ENCODE data around the gene MAPKAP1.
A peak's percentile ranks its signal among the peaks of the same experiment; 100 is the strongest.

The MAPKAP1 gene

DNA sequence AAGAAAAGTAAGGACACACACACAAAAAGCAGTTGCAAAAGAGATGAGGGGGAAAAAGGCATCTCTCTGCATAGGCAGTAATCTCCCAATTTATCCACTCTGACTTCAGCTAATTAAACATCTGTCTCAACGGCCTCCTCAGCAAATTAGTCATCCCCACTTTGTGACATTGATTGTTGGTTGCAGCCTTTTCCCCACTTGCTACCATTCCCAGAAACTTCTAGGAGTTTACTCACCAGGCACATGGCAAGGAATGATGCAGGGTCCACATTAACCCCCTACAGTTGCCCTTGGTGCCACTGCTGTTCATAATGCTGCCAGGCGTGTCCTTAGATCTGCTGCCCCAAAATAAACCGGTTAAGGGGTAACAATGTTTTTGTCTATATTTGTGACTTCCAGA, 174.6 kb downstream of the MAPKAP1 start:
- no peak for DNase-seq

DNA sequence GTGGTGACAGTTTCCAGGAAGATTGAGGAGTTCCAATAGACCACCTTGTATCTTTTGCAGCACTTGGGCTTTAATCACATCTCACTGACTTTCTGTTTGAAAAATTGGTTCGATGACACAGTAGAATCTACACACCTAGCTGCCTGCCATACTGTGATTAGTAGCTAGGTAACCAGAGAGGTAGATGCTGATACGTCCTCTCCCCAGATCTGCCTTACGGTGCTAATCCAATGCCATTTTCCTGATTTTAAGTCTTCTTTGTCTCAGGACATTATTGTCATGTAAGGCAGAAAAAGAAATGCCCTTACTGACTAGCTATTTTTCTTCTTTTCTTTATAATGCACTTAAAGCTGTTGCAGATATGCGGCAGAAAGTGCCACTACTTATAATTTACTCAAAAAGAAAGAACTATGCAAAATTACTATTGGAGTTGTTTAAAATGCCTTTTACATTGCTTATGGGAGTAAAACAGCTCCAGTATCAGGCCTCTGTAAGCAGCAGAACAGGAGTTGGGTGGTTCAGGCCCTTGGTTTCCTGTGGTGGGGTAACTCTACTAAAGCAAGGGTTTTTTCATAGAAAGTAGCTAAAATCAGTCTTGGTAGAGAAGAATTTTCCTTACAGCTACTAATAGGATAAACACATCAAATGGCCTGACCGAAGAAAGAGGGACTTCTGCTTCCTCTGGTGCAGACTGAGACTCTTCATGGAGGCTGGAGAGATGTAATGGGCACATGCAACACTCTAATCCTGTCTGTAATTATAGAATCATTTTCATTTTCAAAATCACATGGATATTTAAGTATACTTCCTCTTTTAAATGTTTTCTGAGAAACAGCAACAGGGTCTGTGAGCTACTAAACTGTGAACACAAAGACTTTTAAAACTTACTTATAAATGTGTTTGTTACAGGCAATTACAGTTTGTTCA, 177.2 kb downstream of the MAPKAP1 start:
- DNase-seq: peak; percentile 14

DNA sequence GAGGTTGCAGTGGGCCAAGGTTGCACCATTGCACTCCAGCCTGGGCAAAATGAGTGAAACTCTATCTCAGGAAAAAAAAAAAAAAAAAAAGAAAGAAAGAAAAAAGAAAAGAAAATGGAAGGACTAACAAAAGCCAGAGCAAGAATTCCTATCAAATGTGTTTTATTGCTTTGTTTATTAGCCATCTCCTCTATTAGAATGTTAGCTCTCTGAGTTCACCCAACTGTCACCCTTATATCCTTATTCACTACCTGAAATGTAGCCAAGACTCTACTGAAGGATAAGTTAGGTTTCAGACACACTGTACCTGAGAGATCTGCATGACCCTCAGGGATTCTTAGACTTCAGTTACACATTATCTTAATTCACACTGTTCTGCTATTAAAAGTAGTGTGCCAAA, 177.9 kb downstream of the MAPKAP1 start:
- no peak for DNase-seq

DNA sequence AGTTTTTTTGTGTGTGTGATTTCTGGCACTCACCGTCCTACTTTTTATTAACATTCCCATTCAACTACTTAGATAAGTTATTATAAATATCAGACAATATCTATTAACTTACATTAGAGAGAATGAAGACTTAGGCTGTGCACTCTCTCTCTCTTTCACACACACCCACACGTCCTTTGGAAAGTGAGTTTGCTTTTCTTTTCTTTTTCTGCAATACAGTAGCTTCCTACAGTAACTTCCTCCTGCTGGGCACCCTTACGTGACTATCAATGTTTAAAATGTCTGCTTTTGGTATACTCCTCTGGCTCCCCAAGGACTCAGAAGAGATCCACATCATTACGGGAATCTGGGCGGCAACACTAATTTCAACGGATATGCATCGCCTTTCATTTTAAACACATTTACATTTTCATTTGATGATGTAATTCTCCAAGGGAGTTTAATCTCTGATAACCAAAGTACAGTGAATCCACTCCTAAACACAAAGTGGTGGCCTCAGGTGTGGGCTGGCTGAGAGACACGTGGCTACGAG, 179.5 kb downstream of the MAPKAP1 start:
- DNase-seq: no peak

DNA sequence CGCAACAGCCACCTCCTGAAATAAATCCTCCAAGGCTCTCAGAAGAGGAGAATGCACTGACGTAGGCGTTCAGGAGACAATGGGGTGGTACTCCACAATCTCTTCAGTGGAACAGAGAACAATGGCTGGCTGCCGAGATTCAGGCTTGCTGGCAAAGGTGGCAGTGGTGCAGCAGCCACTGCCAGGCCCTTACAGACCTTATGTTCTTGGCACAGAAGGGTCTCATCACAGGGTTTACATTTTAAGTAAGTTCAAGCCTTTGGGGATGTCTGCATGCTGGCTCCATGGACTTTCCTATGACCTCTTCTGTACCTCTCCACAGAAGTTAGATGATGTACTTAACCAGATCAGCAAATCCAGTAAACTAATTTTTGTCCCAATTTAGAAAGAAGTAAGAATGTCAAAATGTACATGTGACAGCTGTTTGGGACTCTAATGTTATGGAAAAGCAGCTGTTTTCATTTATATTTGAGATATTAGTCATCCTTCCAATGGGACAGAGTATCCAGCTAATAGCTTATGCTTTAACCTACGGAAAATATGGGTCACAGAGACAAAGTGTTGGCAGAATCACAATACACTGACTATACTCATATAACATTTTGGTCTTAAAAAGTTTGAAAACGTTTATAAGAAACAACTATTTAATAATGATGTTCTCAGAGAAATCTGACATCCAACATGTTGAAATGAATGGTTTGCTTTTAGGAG, 180.9 kb downstream of the MAPKAP1 start:
- no peak for DNase-seq

DNA sequence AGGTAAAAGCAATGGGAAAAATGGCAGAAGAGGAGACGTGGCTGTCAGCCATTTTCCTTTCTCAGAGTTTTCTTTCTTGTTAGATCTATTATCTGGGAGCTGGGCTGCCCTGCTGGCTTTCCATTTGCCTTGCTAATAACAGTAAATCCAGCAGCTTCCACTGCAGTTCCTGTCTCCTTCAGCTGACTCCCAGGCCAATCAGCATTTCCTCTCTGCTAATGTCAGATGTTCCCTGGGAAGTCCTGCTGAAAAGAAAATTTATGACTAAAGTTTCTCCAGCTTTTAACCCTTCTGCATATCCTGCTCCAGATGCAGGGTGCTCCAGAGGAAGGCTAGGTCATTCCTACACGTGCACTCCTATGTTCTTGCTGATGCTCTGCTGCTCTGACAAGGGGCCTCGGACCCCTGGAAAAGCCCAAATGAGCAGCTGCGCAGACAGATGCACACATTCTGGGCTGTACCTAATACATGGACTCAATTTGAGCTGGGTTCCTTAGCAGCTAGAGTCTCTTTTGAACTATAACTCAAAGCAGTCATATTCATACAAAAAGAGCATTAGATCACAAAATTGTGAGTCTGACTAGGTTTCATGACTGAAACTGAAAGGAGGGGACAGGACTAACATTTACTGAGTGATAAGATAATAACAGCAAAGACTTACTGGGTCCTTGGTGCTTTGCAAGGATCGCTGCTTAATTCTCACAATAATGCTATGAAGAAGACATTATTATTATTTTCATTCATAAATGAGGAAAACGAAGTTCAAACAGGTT, 182.2 kb downstream of the MAPKAP1 start:
- no peak for DNase-seq

DNA sequence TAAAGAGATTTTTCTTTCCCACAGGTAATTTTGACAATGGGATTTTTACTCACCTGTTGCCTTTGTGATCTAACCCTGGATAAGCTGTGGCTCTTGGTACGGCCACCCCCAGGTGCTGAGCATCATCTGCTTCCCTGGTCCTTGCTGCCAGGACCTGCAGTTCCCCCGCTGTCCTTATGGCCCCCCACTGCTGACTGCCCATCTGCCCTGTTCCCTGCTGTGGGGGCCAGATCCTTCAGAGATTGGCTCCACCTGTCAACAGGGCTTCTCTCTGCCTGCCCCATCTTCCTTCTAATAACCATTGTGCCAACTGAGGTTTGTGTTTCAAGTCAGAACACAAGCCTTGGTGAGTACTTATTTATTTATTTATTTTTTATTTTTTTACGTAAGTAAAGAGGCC, 183.3 kb downstream of the MAPKAP1 start:
- no peak for DNase-seq

DNA sequence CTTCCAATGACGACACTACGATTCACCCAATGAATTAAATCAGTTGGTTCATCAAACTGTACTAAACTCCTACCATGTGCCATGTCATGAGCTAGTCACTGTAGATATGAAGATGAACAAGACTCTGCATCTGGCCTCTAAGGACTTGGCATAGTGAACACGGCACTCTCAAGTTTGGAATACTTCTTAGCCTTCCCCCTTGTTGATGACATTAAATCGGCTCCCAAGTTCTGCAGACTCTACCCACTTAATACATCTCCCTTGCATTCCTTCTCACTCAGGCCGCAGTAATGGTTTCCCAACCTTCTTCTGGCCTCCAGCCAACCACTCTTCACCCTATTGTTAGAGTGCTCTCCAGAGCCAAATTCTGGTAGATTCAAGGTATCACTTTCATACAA, 184.7 kb downstream of the MAPKAP1 start:
- no peak for DNase-seq

DNA sequence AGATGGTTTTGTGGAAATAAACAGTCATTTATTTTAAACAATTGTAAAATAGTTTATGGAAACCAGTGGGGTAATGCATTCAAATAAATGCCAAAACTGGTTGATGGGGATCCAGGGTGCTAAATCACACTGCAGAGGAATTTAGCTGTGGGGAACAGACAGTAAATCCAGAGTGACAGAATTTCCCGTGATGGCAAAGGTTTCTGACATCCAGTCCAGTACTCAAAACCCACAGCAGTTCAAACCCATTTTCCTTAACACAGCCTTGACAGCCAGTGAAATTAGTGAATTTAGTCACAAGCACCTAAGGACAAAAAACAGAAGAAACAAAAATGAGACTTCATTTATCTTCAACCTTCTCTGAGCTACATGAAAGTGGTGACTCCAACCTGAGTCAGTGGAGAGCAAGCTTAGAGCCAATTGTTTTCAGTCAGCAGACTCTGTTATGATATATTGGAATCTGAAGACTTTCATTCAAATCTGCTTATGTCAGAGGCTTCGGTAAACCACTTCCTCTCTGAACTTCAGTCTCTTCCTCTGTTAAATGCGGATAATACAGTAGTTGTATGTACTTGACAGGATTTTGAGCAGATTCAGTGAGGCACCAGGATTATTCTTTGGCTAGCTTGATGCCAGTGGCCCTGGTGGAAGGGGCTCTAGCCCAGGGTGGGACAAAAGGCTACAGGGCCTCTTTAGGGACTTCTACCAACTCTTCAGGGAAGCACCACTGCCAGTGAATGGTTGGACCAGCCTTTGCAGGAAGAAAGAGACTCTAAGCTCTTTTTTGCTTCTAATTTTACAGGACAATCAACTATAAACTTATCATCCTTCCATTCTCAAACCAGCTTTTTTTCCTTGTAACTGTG, 185.3 kb downstream of the MAPKAP1 start:
- peak; percentile 23 for DNase-seq

DNA sequence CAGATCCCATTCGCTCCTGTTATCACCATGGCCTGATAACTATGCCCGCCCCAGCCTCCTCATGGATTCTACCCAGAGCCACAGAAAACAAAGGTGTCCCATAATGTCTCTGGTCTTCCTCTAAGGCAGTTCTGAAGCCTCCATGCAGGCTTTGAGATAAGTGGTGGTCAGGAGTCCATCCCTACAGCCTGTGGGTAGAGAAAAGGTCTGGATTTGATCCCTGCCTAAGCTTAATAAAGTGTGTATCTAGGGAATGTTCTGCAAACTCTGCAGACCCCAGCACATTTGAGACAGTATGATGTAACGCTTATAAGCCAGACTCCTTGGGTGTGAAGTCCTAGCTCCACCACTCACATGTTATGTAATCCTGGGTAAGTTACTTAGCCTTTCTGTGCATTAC, 187.3 kb downstream of the MAPKAP1 start:
- DNase-seq: no peak

DNA sequence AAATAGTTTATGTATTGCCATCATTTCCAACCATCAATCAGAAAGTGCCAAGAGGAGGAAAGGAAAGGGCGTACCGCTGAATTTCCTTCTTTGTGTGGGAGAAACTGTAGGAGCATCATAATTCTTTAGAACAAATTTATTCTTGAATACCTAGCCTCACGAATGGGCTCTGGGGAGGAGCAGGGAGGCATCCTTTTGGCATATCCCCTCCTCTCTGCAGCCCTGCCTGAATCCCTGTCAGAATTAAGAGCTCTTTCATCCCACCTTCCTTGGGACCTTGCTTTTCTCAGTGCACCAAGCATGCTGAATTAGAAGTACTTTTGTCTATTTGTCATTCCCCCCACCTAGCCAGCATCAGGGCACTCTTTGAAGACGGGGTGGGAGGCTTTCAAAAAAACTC, 189.4 kb downstream of the MAPKAP1 start:
- no peak for DNase-seq

DNA sequence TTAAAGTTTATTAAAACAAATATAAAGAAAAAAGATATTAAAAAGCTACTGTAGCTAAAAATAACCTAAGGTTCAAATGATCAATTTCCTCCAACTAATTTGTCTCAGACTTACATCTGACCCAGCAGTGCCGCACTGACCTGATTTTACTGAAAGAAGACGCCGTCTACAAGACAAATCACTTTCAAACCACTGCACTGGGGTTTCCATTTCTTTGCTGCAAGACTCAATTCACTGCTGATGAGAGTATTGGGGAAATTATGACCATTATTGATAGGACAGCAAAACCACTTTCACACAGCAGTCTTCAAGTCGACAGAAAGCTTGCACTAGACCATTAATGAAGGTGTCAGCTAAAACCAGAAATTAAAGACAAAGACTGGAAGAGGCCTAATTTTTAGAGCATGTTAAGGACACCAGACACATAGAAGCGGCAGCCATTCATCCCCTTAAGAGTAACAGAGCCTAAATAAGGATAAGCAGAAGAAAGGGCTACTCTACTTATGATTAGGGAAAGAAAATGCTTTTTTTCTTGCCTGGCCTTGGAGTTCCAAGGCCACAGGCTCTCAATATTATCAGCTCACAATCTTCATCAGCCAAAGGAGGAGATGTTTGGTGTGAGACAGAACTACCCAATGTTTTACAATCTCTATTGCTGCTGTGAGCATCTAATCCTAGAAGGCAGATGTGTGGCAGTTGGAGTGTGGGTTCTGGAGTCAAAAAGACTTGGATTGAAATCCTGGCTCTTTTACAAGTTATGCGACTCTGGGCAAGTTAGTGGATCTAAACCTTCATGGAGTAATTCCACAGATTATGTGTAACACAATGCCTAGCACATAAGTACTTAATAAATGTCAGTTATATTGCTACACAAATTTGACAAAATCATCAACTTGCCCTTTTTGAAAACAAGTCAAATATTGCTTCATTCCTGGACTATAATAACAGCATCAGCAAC, 190.7 kb downstream of the MAPKAP1 start:
- no peak for DNase-seq

DNA sequence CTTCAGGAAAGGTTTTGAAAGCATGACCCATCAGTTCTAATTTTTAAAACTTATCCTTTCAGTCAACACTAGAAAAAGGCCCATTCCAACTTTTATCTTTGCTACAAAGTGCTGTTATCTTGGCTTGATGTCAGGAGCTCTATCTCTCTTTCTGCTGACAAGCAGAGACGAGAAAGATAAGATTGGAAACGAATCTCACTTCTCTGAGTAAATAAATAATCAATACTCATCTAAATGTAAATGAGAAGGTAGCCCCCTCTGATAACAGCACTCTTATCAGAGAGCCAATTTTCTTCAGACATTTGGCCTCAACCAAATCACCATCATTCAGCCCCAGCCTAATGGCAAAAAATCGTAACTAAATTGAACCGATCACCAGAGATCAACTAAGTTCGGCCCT, 191.7 kb downstream of the MAPKAP1 start:
- no peak for DNase-seq

DNA sequence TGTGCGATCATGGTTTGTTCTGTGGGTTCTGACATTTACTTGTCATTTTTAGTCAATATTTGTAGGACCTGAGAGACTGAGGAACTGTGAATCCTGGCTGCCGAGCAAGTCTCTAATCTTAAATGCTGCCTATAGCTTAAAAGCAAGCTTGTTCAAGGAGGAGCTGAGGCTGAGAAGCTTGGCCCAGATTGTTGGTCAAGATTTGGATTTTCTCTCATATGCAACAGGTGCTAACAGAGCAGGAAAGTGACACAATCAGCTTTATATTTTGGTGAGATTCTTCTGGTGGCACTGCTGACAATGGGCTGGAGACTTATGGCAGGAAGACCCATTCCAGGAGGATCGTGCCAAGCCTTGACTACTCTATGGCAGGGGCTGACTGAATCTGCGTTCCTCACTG, 192.5 kb downstream of the MAPKAP1 start:
- no peak for DNase-seq

DNA sequence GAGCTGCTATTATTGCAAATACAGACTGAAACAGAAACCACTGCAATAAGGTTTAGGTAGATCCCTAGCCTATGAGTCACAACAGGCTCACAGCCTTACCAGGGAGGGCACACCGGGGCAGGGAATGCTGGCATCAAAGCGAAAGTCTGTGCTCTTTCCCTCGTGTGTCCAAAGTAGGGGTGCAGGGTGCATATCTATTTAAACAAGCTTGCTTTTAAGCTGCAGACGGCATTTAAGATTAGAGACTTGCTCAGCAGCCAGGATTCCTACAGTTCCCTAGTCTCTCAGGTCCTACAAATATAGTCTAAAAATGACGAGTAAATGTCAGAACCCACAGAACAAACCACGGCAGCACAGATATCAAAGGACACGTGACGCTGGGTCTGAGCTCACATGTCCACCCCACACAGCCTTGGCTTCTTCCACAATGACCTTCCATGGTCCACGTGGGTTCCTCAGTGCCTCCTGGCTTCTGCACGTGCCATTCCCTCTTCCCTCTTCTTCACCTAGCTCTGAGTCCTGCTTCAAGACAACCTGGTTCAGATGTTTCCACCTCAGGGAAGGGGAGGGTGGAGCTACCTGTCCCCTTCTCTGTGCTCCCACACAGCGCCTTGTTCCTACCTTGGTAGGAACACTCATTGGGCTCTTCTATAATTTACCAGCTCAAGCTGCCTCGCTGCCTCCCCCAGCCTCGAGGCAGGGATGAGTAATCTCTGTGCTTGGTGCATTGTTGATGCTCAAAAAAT, 193.2 kb downstream of the MAPKAP1 start:
- peak; percentile 81 for DNase-seq

DNA sequence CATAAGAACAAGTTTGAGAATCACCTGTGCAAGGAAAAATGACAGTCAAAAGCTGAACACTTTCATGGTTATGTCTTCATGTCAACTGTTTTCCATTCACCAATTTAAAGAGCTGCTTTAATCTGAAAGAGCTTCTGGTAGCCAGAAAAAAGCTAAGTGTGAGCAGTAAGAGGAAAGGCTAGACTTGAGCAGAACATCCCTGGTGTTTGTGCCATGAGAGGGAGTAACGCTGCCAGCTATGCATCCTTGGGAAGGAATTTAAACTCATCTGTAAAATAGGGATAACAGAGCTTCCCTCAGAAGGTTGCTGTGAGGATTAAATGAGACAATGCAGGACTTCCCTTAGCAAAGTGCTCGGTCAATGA, 193.7 kb downstream of the MAPKAP1 start:
- DNase-seq: no peak

DNA sequence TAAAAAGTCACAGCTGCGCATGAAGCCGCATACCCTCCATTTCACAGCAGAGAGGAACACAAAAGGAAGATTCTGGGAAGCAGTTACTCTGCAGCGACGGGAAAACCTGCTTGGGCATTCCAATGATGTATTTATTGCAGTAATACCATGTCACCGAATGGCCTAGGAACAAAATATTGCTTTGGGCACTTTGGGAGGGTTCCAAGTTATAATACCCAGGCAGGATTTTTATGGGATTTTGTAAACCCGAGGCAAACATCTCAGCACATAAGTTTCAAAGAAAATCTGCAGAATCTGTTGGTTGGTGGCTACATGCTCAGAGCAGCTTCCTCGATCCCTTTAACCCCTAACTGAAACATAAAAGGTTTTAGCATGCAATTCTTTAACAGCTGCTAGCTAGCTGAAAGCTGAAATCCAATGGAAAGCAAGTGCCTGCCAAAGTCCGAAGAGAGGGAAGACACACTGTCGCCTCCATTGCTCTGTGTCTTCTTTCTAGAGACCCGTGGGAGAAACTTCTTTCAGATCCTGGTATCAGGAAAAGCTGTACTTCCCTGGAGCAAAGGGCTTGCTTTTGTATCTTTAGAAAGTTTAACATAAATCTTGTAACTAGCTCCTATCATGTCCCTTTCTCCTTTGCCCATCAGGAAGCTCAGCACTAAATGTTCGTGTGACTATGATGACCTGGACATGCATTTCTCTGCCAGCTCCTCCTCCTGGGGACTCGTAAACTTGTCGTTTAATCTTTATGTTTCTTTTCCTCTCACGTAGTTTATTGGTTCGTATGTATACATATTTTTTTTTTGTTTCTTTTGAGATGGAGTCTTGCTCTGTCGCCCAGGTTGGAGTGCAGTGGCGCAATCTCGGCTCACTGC, 195.0 kb downstream of the MAPKAP1 start:
- no peak for DNase-seq

DNA sequence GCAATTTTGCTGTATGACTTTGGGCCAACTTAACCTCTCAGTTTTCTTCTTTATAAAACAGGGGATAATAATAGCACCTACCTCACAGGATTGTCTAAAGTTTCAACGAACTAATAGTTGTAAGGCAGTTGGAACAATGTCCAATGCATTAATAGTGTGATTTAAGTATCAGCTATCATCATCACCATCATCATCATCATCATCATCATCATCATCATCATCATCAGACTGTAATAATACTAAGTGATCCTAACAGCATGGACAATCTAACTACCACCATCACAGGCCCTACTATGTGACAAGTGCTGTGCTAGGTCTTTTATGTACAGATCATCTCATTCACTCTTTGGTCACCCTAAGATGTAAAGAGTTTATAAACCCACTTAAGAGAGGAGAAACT, 196.0 kb downstream of the MAPKAP1 start:
- DNase-seq: no peak

DNA sequence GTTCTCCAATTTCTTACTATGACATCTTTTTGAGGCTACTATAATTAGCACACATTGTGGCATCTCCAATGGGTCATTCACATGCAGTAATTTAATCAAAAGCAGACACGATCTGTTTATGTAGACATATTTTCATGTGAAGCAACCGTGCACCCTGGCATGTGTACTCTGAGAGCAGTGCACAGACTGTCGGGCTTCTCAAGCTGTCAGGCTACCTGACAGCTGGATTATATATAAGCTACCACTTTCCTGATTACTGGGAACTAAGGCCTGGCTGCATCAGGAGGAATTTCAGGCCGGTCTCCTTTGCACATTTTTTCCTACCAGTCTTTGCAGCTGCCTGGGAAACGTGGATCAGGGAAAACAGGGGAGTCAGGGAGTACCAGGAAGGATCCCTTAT, 197.5 kb downstream of the MAPKAP1 start:
- no peak for DNase-seq
